ENCODE measurements around the gene ZGLP1. TPM values are rescaled to one million over a fixed set of nuclear protein-coding genes. Genes with fewer than 3 reads are reported as not detected.

ZGLP1 gene
- total RNA-seq, 2 donors from 2014 or later, result 5.0 to 12.3 TPM

GRCh38 chr19:10344780-10345179 is 35.2 kb upstream of the ZGLP1 start:
- DNase-seq (ENCODE audit: low spot score), result no peak
- Histone ChIP-seq H3K4me1 (replicated peaks) (no peaks in the 10 kb centered on the region), H3K27me3 (replicated peaks; ENCODE audit: insufficient read depth) (no peaks in the 10 kb centered on the region), H3K27ac (no peak overlapping the region), H3K4me3 (no peak overlapping the region), H3K9me3 (no peaks in the 10 kb centered on the region), H3K36me3 (no peaks in the 10 kb centered on the region)
- intact Hi-C loops (cut with DNase I), result no loop called here
- 43% methylated on average over 10 of the region's 10 CpGs for WGBS
- TF ChIP-seq POLR2A (IDR thresholded peaks at IDR 0.05) (no peak), CTCF (IDR thresholded peaks at IDR 0.05) (no peak), POLR2AphosphoS5 (IDR thresholded peaks at IDR 0.05) (no peak)

- Histone ChIP-seq H3K9me3 (no peaks in the 10 kb centered on the region), H3K4me3 (no peak overlapping the region), H3K27ac (no peak overlapping the region), H3K27me3 (replicated peaks; ENCODE audit: insufficient read depth) (no peaks in the 10 kb centered on the region), H3K4me1 (replicated peaks) (no peaks in the 10 kb centered on the region), H3K36me3 (no peaks in the 10 kb centered on the region)
- WGBS, result 92% methylated on average over 2 of the region's 2 CpGs
- no peak for DNase-seq (ENCODE audit: low spot score)
- no peak for TF ChIP-seq POLR2A (IDR thresholded peaks at IDR 0.05)
- TF ChIP-seq POLR2AphosphoS5 (IDR thresholded peaks at IDR 0.05), result no peak
- no peak for TF ChIP-seq CTCF (IDR thresholded peaks at IDR 0.05)
- intact Hi-C loops (cut with DNase I), result no loop called here
Observed at GRCh38 chr19:10343495-10343894, 33.9 kb upstream of the ZGLP1 start.

- 89% methylated on average over 5 of the region's 5 CpGs for WGBS
- no peak for DNase-seq (ENCODE audit: low spot score)
- TF ChIP-seq POLR2AphosphoS5 (IDR thresholded peaks at IDR 0.05) (no peak), POLR2A (IDR thresholded peaks at IDR 0.05) (no peak), CTCF (IDR thresholded peaks at IDR 0.05) (no peak)
- no peak overlapping the region for H3K4me3 ChIP-seq
- peaks cover 2% of the 10 kb centered on the region for H3K4me1 ChIP-seq (replicated peaks)
- intact Hi-C loops (cut with DNase I), result no loop called here
- no peaks in the 10 kb centered on the region for H3K36me3 ChIP-seq
- H3K9me3 ChIP-seq, result no peaks in the 10 kb centered on the region
- no peaks in the 10 kb centered on the region for H3K27me3 ChIP-seq (replicated peaks; ENCODE audit: insufficient read depth)
- no peak overlapping the region for H3K27ac ChIP-seq
Observed at GRCh38 chr19:10339977-10340376, 30.4 kb upstream of the ZGLP1 start.

GRCh38 chr19:10339380-10339960 is 29.9 kb upstream of the ZGLP1 start, which contains the start of gene ICAM3:
TSS of gene ICAM3 (minus strand) at chr19:10339624. CDS start at chr19:10339614, 10 bp downstream.
- WGBS, result 69% methylated on average over 14 of the region's 14 CpGs

More at GRCh38 chr19:10339380-10339960, 29.9 kb upstream of the ZGLP1 start, which contains the start of gene ICAM3:
- intact Hi-C loops (cut with DNase I), result no loop called here
- H3K27me3 ChIP-seq (replicated peaks; ENCODE audit: insufficient read depth), result no peaks in the 10 kb centered on the region
- H3K36me3 ChIP-seq, result no peaks in the 10 kb centered on the region
- H3K4me3 ChIP-seq, result no peak within 1 kb of the TSS
- H3K4me1 ChIP-seq (replicated peaks), result peaks cover 2% of the 10 kb centered on the region
- no peak for DNase-seq (ENCODE audit: low spot score)
- H3K9me3 ChIP-seq, result no peaks in the 10 kb centered on the region
- no peak within 1 kb of the TSS for H3K27ac ChIP-seq
- TF ChIP-seq CTCF (IDR thresholded peaks at IDR 0.05), result no peak
- TF ChIP-seq POLR2A (IDR thresholded peaks at IDR 0.05), result no peak
- no peak for TF ChIP-seq POLR2AphosphoS5 (IDR thresholded peaks at IDR 0.05)
